PC-3 (cell line): ENCODE measurements around the gene B4GALT2. TPM values are rescaled to one million over a fixed set of nuclear protein-coding genes. Genes with fewer than 3 reads are reported as not detected.

Source experiments
- ATAC-seq: fragments of 200-7000 bp; cut with Tn5 transposase; 2 replicates; pipeline ENCODE4 v1.9.1; 2020; ENCODE audit warnings: mild to moderate bottlenecking, moderate library complexity
- BruUV-seq: library from RNA; stranded (reverse); fragments of 400-500 nt; replicated peaks from 2 replicates; lab custom pipeline; 2021; lab: Mats Ljungman, UMichigan
- CTCF ChIA-PET: fragments of 300-600 bp; sonication (Branson Sonifier 250); formaldehyde crosslinking; loops from one replicate; lab custom pipeline; 2022; ENCODE audit warnings: antibody characterized with exemption; lab: Charles Lee
- POLR2A ChIA-PET: fragments of 300-600 bp; sonication (Branson Sonifier 250); formaldehyde crosslinking; loops from one replicate; lab custom pipeline; 2022; ENCODE audit warnings: antibody characterized with exemption; ENCODE audit not compliant: unreplicated experiment; lab: Charles Lee
- DNase-seq: peaks from one replicate; pipeline ENCODE4 v3.0.0-alpha.2; 2015
- H2AFZ ChIP-seq: fragments of 300-600 bp; sonication (generic); 2 replicates; pipeline ENCODE4 v1.6.0; 2016; ENCODE audit warnings: antibody characterized with exemption, low read length
- H3F3A ChIP-seq: fragments of 300-600 bp; sonication (generic); one replicate; pipeline ENCODE4 v1.6.0; 2017; ENCODE audit warnings: antibody characterized with exemption, low read length, control low read depth, mild to moderate bottlenecking; ENCODE audit not compliant: unreplicated experiment
- H3K27ac ChIP-seq: fragments of 300-600 bp; sonication (generic); 2 replicates; pipeline ENCODE4 v1.5.1; 2016; ENCODE audit warnings: mild to moderate bottlenecking, low read length
- H3K27me3 ChIP-seq: fragments of 300-600 bp; sonication (generic); 2 replicates; pipeline ENCODE4 v1.6.1; 2016; ENCODE audit warnings: low read length, mixed read lengths
- H3K36me3 ChIP-seq: fragments of 300-600 bp; sonication (generic); 2 replicates; pipeline ENCODE4 v1.6.1; 2016; ENCODE audit warnings: low read depth, mixed run types, low read length, mixed read lengths
- H3K4me1 ChIP-seq: fragments of 300-600 bp; sonication (generic); 2 replicates; pipeline ENCODE4 v1.5.1; 2016; ENCODE audit warnings: low read length; ENCODE audit not compliant: insufficient read depth
- H3K4me2 ChIP-seq: fragments of 300-600 bp; sonication (generic); 2 replicates; pipeline ENCODE4 v1.6.0; 2016; ENCODE audit warnings: low read length
- H3K4me3 ChIP-seq: fragments of 300-600 bp; sonication (generic); 2 replicates; pipeline ENCODE4 v1.5.1; 2016; ENCODE audit warnings: mild to moderate bottlenecking, low read length, mixed read lengths
- H3K79me2 ChIP-seq: fragments of 300-600 bp; sonication (generic); 2 replicates; pipeline ENCODE4 v1.6.1; 2017; ENCODE audit warnings: low read length, mixed read lengths
- H3K9ac ChIP-seq: fragments of 300-600 bp; sonication (generic); 2 replicates; pipeline ENCODE4 v1.6.0; 2016; ENCODE audit warnings: mild to moderate bottlenecking, low read length
- H3K9me2 ChIP-seq: fragments of 300-600 bp; sonication (generic); replicated peaks from 2 replicates; pipeline ENCODE4 v1.6.1; 2016; ENCODE audit warnings: mixed run types, low read length, mixed read lengths
- H3K9me3 ChIP-seq: fragments of 300-600 bp; sonication (generic); 2 replicates; pipeline ENCODE4 v1.6.1; 2016; ENCODE audit warnings: low read length, mixed read lengths
- H4K20me1 ChIP-seq: fragments of 300-600 bp; sonication (generic); 2 replicates; pipeline ENCODE4 v1.6.1; 2016; ENCODE audit warnings: low read length, mixed read lengths
- CTCF ChIP-seq: fragments of 300-600 bp; sonication (generic); conservative IDR thresholded peaks from 2 replicates; pipeline ENCODE4 v1.5.1; 2017; ENCODE audit warnings: antibody characterized with exemption, low read depth, mild to moderate bottlenecking, low read length
- EZH2 ChIP-seq: fragments of 300-600 bp; sonication (generic); IDR thresholded peaks from one replicate; pipeline ENCODE4 v1.6.1; 2017; ENCODE audit warnings: antibody characterized with exemption, mild to moderate bottlenecking, low read length; ENCODE audit not compliant: unreplicated experiment
- EZH2phosphoT487 ChIP-seq: fragments of 300-600 bp; sonication (generic); IDR thresholded peaks from 2 replicates; pipeline ENCODE4 v1.6.1; 2018; ENCODE audit warnings: mild to moderate bottlenecking, antibody characterized with exemption, low read length, borderline replicate concordance
- intact Hi-C: fragments of 100-400 bp; cut with micrococcal nuclease; formaldehyde crosslinking; loops from 2 replicates; pipeline ENCODE4 v1.9.0; 2023
- total RNA-seq: library from RNA; depleted of rRNA; stranded (reverse); fragments of >200 nt; gene quantifications from 2 replicates; pipeline ENCODE4 v1.2.3, GENCODE V29; 2014

The B4GALT2 gene
- total RNA-seq, 1 experiment from 2014 or later, result 103 TPM

- Histone ChIP-seq H4K20me1 (no peaks in the 10 kb centered on the region), H3K9ac (no peak overlapping the region), H3K9me3 (no peaks in the 10 kb centered on the region), H3K4me1 (peaks cover 11% of the 10 kb centered on the region), H3K27ac (no peak overlapping the region), H3K79me2 (peaks cover 19% of the 10 kb centered on the region), H3K4me2 (no peak overlapping the region), H2AFZ (no peak overlapping the region), H3F3A (no peaks in the 10 kb centered on the region), H3K36me3 (peaks cover 8% of the 10 kb centered on the region; the same call in 1 of the 2 replicates), H3K9me2 (no peaks in the 10 kb centered on the region), H3K27me3 (no peaks in the 10 kb centered on the region), H3K4me3 (no peak overlapping the region)
- intact Hi-C loops, result no loop called here
- CTCF ChIA-PET, result no interaction called here
- TF ChIP-seq EZH2phosphoT487, result no peak
- no peak for TF ChIP-seq EZH2
- no peak for TF ChIP-seq CTCF
- DNase-seq, result no peak
- no TSS peak for BruUV-seq
- POLR2A ChIA-PET, result no interaction called here
- ATAC-seq, result no peak
Observed at GRCh38 chr1:43986712-43987111, 7.7 kb downstream of the B4GALT2 start.

- H3K4me3 ChIP-seq, result no peak overlapping the region
- H3K9me2 ChIP-seq, result no peaks in the 10 kb centered on the region
- no peaks in the 10 kb centered on the region for H4K20me1 ChIP-seq
- POLR2A ChIA-PET, result no interaction called here
- H3K9me3 ChIP-seq, result no peaks in the 10 kb centered on the region
- BruUV-seq, result no TSS peak
- ATAC-seq, result no peak; the same call in 1 of the 2 replicates
- CTCF ChIA-PET, result no interaction called here
- no peak for TF ChIP-seq CTCF
- no peak for TF ChIP-seq EZH2phosphoT487
- TF ChIP-seq EZH2, result no peak
- no peak overlapping the region for H3K9ac ChIP-seq
- intact Hi-C loops, result no loop called here
- no peak overlapping the region for H3K4me2 ChIP-seq
- H3K36me3 ChIP-seq, result peaks cover 2% of the 10 kb centered on the region; the same call in 1 of the 2 replicates
- H3K4me1 ChIP-seq, result peaks cover 14% of the 10 kb centered on the region
- DNase-seq, result no peak
- peaks cover 12% of the 10 kb centered on the region for H3K79me2 ChIP-seq
- H2AFZ ChIP-seq, result no peak overlapping the region
- H3K27ac ChIP-seq, result no peak overlapping the region
- no peaks in the 10 kb centered on the region for H3K27me3 ChIP-seq
- no peaks in the 10 kb centered on the region for H3F3A ChIP-seq
Observed at GRCh38 chr1:43987159-43987902, 8.3 kb downstream of the B4GALT2 start.
